HG02798 (cell line): Measurements from ENCODE around the gene RASSF5.
"Not testable (repeated sequence)": the region's sequence is repeated elsewhere in the genome, so short reads cannot be mapped to it uniquely, and the experiment has no call there.

Experiments
- ATAC-seq: cut with Tn5 transposase; IDR thresholded peaks from one replicate; pipeline ENCODE4 v1.9.1; 2021; ENCODE audit warnings: mild to moderate bottlenecking; ENCODE audit not compliant: unreplicated experiment, poor library complexity

The RASSF5 gene

GRCh38 chr1:206563367-206564207 is 56.3 kb downstream of the RASSF5 start:
- peak; percentile 39 for ATAC-seq

DNA sequence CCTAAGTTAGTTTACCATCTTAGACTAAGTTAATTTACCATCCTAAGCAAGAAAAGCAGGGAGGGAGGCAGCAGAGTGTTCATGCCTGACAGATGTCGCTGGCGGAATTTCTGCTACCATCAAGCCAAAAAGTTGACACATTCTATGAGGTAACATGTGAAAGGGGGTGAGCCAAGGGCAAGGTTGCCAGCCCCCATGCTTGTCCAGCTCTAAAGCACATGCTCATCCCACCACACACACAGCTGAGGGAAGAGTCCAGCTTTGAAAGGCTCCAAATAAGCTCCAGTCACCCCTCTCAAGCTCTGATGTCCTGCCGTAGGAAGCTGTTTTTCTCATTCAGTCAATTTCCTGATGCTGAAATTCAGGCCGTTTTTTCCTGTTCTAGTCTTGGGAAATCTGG is 58.7 kb downstream of the RASSF5 start:
- ATAC-seq = no peak

DNA sequence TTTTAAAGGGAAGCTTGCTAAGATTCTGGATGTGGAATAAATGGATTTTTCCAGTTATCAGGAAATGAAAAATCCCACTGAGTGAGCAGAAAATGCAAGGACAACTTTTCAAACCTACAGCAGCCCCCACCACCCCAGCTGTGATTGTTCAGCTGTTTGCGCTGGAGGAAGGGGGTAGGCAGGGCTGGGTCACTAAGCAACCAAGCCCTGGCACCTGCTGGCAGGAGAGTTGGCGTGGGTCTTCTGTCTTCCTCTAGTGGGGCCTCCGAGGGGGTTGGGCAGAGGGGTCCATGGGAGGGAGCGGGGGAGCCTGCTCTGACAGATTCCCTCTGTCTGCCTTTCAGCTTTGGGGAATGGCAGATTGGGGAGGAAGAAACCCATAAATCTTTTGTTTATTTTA is 59.7 kb downstream of the RASSF5 start:
- ATAC-seq = no peak

GRCh38 chr1:206568256-206568655 is 60.9 kb downstream of the RASSF5 start:
- ATAC-seq = no peak

DNA sequence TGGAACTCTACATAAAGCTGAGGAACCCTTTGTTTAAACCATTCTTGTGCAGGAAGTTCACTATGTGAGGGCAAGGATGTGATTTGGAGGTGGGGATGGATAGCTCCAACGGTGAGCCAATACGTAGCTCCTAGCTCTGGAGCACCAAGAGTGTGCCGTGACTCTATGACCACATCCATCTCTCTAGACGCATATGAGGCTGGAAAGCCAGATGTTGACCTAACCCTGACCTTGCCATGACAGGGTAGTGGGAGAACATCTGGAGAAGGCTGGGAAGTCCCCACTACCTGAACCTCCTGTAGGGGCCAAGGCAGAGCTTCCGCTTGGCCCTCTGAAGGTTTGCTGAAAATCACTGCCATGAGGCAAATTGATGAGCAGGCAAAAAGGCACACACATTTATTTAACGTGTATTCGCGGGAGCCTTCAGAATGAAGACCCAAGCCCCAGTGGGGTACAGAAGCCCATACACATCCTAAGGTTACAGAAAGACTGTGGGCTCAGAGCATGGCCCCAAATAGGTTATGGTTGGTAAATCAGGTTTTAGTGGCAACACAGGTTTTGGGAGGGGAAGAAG is 61.5 kb downstream of the RASSF5 start:
- ATAC-seq = no peak

DNA sequence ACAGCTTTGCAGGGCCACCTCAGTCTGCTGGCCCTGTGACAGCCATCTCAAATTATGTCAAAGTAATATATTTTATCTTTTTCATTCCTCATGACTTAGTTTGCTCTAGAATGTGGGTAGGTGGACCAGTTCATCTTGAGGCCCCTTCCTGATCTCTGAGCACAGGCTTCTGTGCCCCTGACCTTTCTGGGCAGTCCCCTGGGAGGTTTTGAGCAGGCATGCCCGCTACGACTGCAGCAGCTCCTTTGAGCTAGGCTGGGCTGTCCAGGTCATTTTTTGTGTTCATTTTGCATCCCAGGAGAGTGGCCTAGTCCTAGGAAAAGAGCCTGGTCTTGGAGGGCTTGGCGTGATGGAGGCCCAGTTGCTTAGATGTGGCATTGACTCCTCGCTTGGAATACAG is 62.2 kb downstream of the RASSF5 start:
- ATAC-seq = no peak

- no peak for ATAC-seq
These were observed 63.2 kb downstream of the RASSF5 start for GRCh38 chr1:206570529-206570928.

GRCh38 chr1:206572835-206573234 is 65.5 kb downstream of the RASSF5 start:
- ATAC-seq = no peak

DNA sequence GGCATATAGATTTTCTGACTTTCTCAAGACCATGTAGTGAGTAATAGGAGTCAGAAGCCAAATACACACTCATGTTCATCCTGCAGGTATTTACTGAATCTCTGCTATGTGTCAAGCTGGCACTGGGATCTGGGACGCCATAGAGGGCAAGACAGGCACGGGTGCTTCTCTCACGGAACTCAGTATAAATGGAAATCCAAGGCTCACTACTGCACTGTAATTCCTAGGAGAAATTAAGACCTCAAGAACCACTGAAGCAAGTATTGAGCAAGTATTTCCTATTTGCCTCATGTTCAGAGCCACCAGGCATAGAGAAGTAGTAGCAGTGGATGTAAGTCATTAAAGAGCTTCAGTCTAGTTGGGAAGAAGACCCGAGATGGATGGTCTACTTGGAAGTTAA is 66.0 kb downstream of the RASSF5 start:
- no peak for ATAC-seq

- ATAC-seq = no peak
These were observed 66.4 kb downstream of the RASSF5 start for GRCh38 chr1:206573762-206574161.

DNA sequence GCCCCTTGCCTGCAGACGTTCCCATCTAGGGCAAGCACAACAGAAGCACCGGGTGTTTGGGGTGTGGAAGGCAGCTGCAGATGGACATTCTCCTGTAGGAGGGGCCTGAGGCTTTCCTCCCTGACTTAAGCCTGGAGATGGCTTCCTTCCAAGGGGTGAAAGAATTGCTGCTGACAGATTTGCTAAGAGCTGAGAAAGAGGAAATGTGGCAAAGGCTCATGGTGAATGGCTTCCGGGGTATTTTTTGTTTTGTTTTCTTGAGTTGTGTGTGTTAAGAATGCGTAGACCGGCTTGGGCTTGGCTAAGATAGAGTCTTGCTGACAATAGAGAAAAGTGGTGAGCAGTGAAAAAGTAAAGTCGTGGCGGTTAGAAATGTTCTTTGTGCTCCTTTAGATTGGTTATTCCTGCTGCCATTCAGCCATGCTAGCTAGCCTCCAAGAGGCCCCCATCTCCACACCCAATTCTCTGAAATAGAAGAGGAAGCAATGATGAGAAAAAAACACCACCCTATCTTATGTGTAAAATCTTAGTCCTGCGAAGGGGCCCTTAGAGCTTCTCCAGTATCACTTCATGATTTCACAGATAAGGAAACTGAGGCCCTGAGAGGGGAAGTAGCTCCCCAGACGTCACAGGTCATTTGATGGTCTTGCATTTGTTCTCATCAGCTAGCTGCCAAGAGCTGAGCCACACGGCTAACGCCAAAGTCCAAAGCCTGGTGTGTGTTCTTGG is 68.0 kb downstream of the RASSF5 start:
- ATAC-seq = no peak

DNA sequence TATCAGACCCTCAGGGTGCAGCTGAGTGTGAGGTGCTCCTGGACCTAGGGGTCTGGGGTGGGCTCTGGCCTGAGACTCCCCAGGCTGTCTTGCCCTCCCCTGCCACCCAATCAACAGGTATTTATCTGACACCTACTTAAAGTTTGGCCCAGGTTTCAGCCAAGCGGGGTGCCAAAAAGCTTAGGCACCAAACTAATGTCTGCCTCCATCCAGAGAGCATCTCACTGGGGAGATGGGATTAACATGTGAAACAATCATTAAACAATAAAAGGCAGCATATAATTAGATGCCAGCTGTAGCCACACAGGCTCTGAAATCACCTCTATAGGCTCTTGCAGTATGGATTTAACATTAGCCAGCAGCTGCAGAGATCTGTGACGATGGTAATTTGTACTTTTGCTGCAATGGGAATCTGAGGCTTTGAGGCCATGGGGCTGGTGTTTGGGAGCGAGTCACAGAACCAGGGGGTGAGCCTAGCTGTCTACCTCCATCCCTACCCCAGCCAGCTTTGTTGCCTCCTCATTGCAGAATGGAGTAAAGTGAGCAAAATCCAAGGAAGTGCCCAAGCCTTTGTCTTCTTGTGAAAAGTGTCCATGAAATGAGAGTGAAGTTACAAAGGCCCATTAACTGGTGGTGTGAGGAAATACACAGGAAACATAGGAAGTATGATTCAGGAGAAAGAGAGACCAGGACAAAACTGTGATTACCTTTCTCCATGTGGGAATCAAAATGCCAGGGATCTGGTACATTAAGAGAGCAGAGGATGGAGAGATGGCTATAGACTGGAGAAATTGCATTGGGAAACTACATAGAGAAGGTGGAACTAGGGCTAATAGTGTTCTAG is 68.8 kb downstream of the RASSF5 start:
- ATAC-seq = no peak

DNA sequence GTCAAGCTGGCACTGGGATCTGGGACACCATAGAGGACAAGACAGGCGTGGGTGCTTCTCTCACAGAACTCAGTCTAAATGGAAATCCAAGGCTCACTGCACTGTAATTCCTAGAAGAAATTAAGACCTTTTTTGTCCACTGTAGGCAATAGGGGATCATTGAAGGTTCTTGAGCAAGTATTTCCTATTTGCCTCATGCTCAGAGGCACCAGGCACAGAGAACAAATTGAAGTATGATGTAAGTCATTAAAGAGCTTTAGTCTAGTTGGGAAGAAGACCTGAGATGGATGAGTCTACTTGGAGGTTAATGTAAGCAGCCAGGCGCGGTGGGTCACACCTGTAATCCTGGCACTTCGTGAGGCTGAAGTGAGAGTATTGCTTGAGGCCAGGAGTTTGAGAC is 70.3 kb downstream of the RASSF5 start:
- ATAC-seq = no peak

- no peak for ATAC-seq
These were observed 71.0 kb downstream of the RASSF5 start for GRCh38 chr1:206578068-206578977.

DNA sequence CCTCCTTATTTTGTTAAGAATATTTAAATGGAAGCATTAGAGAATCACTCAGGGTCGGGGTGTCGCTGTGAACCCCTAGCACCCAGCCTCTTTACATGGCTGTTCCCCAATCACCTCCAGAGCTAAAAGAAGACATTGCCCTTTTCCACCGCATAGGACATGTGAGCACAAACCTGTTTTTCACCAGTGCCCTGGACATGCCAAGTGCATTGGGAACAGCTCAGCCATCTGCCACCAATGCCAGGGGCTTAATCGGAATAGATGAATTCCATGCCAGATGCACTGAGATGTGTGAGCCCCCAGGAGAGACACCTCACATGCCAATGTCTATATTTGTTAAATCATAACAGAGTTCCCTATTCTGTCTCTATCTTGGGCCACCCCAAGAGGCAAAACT is 71.6 kb downstream of the RASSF5 start:
- ATAC-seq = no peak

DNA sequence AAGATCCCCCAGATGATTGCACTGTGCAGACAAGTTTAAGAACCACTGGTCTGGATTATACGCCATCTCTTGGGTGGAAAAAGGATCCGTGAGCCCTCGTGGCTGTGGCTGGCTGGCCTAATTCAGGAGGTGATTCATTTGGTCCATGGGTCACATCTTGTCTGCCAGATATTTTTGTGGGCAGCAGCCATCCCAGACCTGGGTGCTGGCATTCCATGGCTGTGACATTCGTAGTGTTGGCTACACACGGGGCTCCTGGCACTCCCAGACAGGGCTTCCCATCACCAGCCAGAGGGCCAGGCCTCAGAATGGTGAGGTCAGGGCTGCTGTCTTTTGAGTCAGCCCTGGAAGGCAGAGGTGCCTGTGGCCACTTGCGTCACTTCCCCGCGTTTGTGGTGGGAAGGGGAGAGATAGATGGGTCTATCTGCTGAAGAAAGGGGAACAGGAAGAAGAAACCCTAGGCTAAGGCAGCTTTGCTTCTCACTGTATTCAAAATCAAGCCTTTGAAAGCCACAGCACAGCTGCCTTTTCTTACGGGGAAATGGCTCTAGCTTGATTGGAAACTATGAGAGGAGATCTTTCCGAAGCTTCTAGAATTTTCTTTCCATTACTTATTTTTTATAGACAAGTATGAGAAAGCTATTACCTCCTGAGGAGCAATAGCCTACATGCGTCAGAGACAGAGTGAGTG is 72.6 kb downstream of the RASSF5 start:
- ATAC-seq = peak; percentile 84

GRCh38 chr1:206580438-206581113 is 73.2 kb downstream of the RASSF5 start:
- ATAC-seq = no peak

GRCh38 chr1:206581114-206581497 is 73.8 kb downstream of the RASSF5 start:
- not testable (repeated sequence) for ATAC-seq
